ENCODE results near the gene SYT2.
A peak's percentile ranks its signal among the peaks of the same experiment; 100 is the strongest.
"Not testable (repeated sequence)": the region's sequence is repeated elsewhere in the genome, so short reads cannot be mapped to it uniquely, and the experiment has no call there.

SYT2 gene

DNA sequence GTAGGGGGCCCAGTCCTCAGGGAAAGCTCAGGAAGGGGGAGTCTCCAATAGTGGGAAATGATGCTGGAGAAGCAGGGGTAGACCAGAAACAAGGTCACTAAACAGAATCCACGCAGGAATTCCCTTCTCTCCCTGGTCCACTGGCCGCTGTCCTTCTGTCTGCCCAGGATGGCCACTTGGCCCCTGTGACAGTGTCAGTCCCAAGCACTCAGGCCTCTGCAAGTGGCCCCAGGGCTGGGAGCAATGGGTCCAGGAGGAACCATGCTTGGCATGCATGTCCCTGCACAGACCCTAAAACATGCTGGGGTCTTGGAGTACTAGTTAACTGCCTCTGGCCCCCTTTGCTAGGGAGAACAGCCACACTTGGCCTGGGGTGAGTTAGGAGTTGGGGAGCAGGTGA lies 90.2 kb downstream of the SYT2 start:
- DNase-seq: not testable (repeated sequence)

- DNase-seq: no peak
These were observed 90.7 kb downstream of the SYT2 start for GRCh38 chr1:202619505-202619904.

- DNase-seq: not testable (repeated sequence)
These were observed 91.2 kb downstream of the SYT2 start for GRCh38 chr1:202619012-202619411.

GRCh38 chr1:202616355-202616915 lies 93.8 kb downstream of the SYT2 start:
- DNase-seq: no peak

DNA sequence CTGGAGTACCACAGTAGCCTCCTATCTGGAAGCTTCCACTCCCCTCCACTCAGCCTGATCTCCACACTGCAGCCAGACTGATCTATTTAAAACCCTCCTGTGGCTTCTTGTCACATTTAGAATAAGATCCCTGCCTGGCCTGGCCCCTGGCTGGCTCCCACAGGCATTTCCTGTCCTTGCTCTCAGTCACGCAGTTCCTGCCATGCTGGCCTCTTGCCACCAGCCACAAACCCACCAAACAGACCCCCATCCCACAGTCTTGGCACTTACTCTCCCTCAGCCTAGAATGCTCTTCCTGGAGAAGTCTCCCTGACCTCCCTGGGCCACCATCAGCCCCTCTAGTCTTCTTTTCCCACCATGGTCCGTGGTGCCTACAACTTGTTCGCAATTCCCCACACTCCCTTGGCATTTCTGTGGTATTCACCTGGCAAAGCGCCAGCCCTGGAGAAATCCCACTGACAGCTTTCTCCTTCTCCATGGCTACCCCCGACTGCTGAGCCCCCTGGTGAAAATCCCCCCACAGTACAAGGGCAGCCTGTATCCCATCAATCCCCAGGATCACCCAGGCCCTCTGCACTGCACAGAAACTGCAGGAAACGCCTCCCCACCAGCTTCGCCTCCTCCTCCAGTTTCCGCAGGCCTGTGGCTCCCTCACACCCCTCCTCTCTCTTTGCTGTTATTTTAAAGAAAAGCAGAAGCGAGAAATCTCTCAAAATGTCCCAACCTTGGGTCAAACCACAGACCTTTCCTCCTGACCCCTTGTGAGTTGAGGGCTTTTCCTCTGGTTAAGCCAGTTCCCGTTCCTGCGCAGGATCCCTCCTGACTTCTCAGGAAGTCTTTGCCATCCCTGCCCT lies 94.5 kb downstream of the SYT2 start:
- no peak for DNase-seq

DNA sequence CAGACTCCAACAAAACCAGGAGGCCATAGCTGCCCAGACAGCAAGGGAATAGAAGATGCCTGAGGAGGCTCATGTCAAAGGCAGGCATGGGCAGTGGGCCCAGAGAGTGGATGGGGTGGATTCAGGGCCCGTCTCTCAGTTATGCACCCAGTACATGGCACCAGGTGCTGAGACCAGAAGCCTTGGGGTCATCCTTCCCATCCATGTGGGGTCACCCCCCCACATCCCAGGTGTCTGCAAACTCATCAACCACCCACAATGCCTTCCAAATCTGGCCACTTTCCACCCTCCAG lies 95.1 kb downstream of the SYT2 start:
- not testable (repeated sequence) for DNase-seq

DNA sequence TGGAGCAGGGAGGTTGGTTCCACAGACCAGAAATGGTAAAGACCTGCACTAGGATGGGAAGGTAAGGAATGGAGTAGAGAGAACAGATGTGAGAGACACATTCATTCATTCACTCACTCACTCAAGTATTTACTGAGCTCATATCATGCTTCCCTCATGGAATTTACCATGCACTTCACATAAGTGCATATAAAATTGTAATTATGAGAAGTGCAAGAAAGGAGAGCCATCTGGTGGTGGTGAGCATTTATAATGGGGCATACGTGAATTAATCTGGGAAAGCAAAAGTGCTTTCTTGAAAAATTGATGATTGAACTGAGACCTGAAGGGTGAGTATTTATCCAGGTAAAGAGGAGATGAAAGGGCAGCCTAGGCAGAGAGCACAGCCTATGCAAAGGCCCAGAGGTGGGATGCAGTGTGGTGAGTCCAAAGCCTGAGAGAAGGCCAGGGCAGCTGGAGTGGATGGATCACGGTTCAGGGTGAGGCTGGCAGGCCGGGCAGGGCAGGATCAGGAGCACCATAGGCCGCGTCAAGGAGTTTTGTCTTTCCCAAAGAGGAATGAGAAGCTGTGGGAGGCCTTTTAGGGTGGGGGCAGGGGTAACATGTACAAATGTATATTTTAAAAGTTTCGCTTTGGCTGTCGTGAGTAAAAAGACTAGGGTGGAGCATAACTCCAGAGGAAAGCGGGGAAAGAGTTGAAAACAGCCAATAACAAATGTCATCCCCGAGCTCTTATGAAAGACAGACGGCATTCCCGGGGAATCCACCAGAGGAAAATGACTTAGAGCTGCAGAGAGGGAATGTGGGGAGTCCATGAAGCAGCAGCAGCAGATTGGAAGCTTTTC lies 95.7 kb downstream of the SYT2 start:
- DNase-seq: not testable (repeated sequence)

GRCh38 chr1:202613571-202613970 lies 96.7 kb downstream of the SYT2 start:
- no peak for DNase-seq

DNA sequence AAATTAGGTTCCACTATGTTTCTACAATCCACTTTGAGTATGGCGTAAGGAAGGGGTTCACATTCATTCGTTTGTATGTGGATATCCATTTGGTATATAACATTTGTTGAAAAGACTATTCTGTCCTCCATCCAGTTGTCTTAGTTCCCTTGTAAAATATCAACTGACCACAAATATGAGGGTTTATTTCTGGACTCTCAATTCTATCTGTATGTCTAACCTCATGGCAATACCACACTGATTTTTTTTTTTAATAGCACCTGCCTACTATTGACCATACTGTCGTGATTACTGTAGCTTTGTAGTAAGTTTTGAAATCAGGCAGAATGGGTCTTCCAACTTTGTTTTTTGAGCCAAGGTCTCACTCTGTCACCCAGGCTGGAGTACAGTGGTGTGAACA lies 98.2 kb downstream of the SYT2 start:
- DNase-seq: not testable (repeated sequence)

GRCh38 chr1:202605515-202605914 lies 104.7 kb downstream of the SYT2 start:
- no peak for DNase-seq

DNA sequence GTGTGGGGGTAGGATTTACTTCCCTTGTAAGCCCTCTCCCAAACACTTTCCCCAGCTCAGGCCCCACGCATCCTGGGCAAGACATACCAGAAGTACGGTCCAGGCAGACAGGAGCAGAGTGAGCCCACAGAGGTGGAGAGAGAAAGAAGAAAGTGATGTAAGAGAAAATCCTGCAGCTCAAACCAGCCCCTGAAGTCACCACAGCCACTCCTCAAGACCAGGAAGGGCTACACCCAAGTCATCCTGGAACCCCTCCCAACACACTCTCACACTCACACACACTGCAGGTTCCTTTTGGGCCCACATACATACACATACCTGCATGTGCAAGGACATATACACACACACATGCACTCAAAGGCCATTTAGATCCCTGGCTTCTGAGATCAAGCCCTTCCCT lies 106.8 kb downstream of the SYT2 start:
- DNase-seq: no peak

DNA sequence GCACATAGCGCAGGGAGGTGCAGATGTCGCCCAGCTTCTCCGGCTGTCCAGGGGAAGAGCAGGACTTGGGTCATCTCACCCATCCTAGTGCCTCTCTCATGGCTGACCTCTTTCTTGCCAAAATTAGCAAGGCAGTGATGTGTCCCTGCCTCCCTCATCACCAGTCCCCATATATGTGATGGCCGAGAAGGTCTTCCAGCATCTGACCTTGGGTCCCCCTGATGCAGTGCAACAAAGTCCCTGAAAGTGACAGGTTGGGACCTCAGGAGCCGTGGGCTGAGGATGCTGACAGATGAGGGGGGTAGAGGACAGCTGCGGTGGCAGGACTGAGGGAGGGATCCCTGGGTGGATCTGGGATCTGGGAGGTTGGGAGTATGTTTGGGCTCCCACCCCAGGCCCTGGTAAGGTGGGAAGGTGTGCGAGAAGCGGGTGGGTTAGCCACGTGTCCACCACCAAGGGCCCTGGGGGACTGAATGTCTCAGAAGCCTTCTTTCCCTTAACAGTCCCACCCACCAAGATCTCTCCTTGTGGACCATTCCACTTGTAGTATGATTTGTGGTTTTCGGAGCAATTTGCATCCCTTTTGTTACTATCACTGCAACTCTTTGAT lies 109.7 kb downstream of the SYT2 start:
- no peak for DNase-seq

GRCh38 chr1:202599669-202600431 lies 110.4 kb downstream of the SYT2 start:
- peak; percentile 41 to 51 for DNase-seq

DNA sequence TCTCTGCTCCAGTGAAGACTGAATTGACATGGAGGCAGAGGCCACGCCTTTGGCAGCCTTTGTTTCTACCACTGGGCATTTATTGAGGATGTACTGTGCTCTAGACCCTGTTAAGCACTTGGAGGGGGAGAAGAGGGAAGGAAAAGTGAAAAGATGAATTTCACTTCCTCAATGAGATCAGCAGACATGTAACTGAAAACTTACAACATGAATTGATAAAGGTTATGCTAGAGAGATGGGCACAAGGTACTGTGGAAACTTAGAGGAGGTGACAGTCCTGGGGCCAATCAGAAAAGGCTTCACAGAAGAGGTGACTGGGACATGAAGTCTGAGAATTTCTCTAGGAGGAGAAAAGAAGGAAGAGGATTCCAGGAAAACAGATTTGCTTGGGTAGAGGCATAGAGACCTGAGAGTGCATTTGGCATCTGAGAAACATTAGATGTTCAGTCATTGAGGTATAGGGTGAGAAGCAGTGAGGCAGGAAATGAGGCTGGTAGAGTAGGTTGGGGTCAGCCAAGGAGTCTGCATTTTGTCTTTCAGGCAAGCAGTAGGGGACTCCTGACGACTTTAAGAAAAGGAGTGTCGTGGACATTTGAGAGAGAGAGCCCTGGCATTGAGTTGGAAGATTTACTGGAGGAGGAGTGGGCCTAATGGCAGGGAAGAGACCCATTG lies 113.0 kb downstream of the SYT2 start:
- DNase-seq: no peak

GRCh38 chr1:202596638-202597037 lies 113.6 kb downstream of the SYT2 start:
- no peak for DNase-seq

DNA sequence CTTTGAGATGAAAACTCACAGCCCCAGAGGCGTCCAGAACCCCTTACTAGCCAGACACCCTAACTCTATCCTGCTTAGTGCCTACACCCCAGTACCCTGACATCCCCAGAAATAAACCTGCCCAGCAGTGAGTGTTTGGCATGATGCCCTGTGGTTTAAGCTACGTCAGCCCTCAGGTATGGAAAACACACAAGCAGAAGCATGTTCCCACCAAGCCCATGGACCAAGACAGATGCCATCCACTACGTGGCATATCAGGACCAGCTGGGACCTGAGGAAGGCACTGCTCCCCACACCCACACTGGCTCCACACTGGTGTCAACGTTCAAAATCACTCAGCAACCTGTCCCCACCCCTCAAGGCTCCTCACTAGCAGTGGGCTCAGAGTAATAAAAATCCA lies 116.4 kb downstream of the SYT2 start:
- DNase-seq: no peak

- no peak for DNase-seq
These were observed 118.1 kb downstream of the SYT2 start for GRCh38 chr1:202592146-202592545.

DNA sequence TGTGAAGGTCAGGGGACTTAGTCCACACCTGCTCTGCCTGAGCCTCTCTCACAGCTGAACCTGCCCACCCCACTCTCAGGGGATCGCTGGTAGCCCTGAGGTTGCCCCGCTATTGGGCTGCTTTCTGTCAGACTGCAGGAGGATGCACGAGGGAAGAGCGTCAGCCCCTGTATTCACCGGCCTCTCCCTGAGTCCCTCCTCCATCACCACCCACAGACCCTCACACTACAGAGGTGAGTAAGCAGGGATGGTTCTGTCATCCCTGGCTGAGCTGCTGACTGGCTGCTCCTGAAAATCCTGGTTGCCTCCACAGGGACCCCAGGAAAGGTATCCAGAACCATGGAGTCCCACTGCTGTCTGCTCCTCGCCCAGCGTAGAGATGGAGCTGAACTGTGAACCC lies 118.7 kb downstream of the SYT2 start:
- no peak for DNase-seq

DNA sequence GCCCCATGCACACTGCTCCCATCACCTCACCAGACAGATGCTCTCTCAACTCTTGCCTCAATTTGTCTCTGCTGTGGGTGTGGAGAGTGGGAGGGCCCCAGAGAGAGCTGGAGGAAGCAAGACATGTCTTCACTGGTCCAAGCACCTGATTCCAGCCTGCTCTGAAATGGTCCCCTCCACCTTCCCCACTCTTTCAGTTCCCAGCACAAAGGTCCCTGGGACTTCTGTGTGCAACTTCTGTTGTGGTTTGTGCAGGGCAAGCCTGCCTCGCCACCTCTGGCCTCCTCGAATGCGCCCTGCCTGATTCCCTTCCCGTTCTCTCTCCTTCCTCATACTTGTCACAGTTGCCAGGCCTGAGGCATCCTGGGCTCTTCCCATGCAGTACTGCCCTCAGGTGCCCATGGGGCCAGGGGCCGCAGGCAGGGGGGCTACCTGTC lies 119.3 kb downstream of the SYT2 start:
- no peak for DNase-seq

DNA sequence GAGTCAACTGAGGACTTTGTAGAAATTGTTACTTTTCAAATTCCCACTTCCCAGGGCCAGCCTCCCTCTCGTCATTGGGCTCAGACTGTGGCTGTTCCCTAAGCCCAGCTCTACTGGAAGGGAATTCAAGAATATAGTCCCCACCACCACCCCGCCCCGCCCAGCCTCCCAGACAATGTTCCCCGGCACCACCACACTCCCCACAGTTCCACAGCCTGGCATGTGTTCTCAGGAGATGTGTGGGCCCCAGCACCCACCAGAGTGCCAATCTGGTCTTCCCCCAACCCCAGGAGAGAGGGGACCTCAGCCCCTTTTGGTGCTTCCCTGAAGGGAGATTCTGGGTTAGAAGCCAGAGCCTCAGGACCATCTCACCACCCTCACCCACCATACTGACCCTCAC lies 120.1 kb downstream of the SYT2 start:
- DNase-seq: no peak

GRCh38 chr1:202589190-202589930 lies 120.9 kb downstream of the SYT2 start:
- DNase-seq: no peak
